ENCODE measurements around the gene SERINC1. TPM values are rescaled to one million over a fixed set of nuclear protein-coding genes. Genes with fewer than 3 reads are reported as not detected.
"Not testable (repeated sequence)": the region's sequence is repeated elsewhere in the genome, so short reads cannot be mapped to it uniquely, and the experiment has no call there.

SERINC1 gene
- total and polyA plus RNA-seq, 11 donors: 50.1 to 208 (median 171) TPM

DNA sequence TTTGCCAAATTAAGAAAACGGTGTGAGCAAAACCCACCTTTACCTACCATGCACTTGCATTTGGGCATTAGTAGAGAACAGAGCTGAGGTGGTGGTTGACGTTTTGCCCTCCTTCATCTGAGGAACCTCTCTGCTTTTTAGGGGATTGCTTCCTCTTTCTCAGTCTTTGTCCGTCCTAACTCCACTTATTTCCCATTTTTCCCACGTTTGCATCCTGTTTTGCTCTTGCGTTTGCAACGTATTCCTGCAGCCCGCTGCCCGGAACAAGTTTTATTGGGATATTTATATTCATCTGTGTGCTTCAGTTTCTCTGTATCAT is 374 bp upstream of the SERINC1 start:
- peak overlapping the region; percentile 77 to 98 (median 95) for H3K27ac ChIP-seq
- H3K4me1 ChIP-seq: peaks cover 0 to 44% (median 19%) of the 10 kb centered on the region in 12 donors
- H3K36me3 ChIP-seq: peaks cover 0 to 11% (median 0%) of the 10 kb centered on the region in 9 donors
- no peaks in the 10 kb centered on the region for H3K9me3 ChIP-seq
- TF ChIP-seq, protein P1, sequence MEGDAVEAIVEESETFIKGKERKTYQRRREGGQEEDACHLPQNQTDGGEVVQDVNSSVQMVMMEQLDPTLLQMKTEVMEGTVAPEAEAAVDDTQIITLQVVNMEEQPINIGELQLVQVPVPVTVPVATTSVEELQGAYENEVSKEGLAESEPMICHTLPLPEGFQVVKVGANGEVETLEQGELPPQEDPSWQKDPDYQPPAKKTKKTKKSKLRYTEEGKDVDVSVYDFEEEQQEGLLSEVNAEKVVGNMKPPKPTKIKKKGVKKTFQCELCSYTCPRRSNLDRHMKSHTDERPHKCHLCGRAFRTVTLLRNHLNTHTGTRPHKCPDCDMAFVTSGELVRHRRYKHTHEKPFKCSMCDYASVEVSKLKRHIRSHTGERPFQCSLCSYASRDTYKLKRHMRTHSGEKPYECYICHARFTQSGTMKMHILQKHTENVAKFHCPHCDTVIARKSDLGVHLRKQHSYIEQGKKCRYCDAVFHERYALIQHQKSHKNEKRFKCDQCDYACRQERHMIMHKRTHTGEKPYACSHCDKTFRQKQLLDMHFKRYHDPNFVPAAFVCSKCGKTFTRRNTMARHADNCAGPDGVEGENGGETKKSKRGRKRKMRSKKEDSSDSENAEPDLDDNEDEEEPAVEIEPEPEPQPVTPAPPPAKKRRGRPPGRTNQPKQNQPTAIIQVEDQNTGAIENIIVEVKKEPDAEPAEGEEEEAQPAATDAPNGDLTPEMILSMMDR (IDR thresholded peaks at IDR 0.05): no peak
- TF ChIP-seq POLR2A (IDR thresholded peaks at IDR 0.05): no peak
- 5 to 7% (median 6%) methylated on average over 8 of the region's 8 CpGs for WGBS, 4 donors
- DNase-seq: no peak
- H3K4me3 ChIP-seq: peak overlapping the region; percentile 66 to 97 (median 89)
- ATAC-seq: peak in 2 of 4 donors; percentile 44 to 62
- intact Hi-C loops (cut with DNase I): loop anchor here in 6 of 10 donors (2.0 to 10.0 kb wide), 4 partner anchors 70 to 77 kb away; partner anchors contain the start of gene HSF2 (in 5 of the 6)
- no peaks in the 10 kb centered on the region for H3K27me3 ChIP-seq

DNA sequence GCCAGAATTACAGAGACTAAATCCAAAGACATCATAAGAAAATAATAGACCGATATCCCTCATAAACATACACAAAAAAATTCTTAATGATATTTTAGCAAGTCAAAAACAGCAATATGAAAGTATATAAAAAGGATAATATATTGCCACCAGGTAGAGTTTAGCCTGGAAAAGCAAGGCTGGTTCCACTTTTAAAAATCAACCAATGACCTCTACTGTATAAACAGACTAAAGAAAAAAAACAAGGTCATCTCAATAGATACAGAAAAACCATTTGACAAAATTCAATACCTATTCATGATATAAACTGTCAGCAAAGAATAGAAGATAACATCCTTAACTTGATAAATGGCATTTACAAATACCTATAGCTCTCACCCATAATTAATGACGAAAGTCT is 9.7 kb downstream of the SERINC1 start:
- TF ChIP-seq, protein P1 (IDR thresholded peaks at IDR 0.05): no peak
- TF ChIP-seq POLR2A (IDR thresholded peaks at IDR 0.05): no peak
- WGBS, 4 donors: 77 to 90% (median 85%) methylated on average over 2 of the region's 2 CpGs
- H3K27me3 ChIP-seq: no peaks in the 10 kb centered on the region
- no peak overlapping the region for H3K4me3 ChIP-seq
- no peak for ATAC-seq
- intact Hi-C loops (cut with DNase I): loop anchor here in 1 of 10 donors (10.0 kb wide), 1 partner anchor 57 kb away; no protein-coding TSS in a partner anchor
- peaks cover 0 to 97% (median 78%) of the 10 kb centered on the region in 12 donors for H3K4me1 ChIP-seq
- no peak for DNase-seq
- H3K36me3 ChIP-seq: peaks cover 0 to 34% (median 27%) of the 10 kb centered on the region in 9 donors
- H3K9me3 ChIP-seq: no peaks in the 10 kb centered on the region
- no peak overlapping the region for H3K27ac ChIP-seq

DNA sequence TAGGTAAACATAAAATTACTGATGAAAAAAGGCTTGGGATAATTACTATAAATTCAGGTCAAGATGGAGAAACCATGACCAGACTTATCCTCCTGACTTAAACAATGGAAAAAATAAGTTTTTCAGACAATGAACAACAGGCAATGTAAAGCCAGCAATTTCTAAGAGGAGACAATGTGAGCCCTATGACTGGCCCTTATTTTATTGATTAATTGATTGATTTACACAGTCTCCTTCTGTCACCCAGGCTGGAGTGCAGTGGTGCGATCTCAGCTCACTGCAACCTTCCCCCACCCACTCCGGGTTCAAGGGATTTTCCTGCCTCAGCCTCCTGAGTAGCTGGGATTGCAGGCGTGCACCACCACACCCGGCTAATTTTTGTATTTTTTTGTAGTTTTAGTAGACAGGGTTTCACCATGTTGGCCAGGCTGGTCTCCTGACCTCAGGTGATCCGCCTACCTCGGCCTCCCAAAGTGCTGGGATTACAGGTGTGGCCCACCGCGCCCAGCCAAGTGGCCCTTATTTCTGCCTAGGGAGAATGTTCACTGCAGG is 11.7 kb downstream of the SERINC1 start:
- Histone ChIP-seq H3K4me1 (peaks cover 0 to 87% (median 69%) of the 10 kb centered on the region in 12 donors), H3K36me3 (peaks cover 0 to 42% (median 35%) of the 10 kb centered on the region in 9 donors)
- not testable (repeated sequence) for H3K27me3 ChIP-seq, H3K4me3 ChIP-seq, DNase-seq, H3K27ac ChIP-seq, H3K9me3 ChIP-seq
- WGBS, 4 donors: 96 to 98% (median 97%) methylated on average over 8 of the region's 8 CpGs
- ATAC-seq: peak in 1 of 4 donors; percentile 18
- intact Hi-C loops (cut with DNase I): loop anchor here in 2 of 10 donors (5.0 to 10.0 kb wide), 2 partner anchors 38 to 55 kb away; no protein-coding TSS in a partner anchor

DNA sequence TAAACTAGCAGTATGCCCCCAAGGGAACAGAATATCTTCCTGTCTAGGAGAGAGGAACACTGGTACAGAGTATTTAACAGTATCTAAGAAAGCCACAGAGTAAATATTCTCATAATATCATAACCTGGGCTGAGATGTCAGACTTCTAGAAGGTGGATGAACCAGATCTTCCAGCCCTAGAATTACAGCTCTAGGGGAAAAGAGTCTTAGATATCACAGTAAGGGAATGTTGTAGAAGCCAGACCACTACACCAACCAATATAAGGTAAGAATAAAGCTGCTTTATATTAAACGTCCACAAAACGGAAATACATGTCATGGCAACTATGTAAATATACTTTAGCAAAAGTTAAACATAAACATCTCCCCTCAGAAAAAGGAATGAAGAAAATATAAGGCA is 12.4 kb downstream of the SERINC1 start:
- intact Hi-C loops (cut with DNase I): loop anchor here in 1 of 10 donors (5.0 kb wide), 1 partner anchor 37 kb away; no protein-coding TSS in a partner anchor
- Histone ChIP-seq H3K4me1 (peaks cover 0 to 80% (median 65%) of the 10 kb centered on the region in 12 donors), H3K9me3 (no peaks in the 10 kb centered on the region), H3K36me3 (peaks cover 0 to 43% (median 42%) of the 10 kb centered on the region in 9 donors), H3K27ac (no peak overlapping the region), H3K27me3 (no peaks in the 10 kb centered on the region), H3K4me3 (no peak overlapping the region)
- DNase-seq: no peak
- ATAC-seq: no peak
- WGBS, 4 donors: 39 to 63% (median 42%) methylated on average over 2 of the region's 2 CpGs
- TF ChIP-seq, protein P1 (IDR thresholded peaks at IDR 0.05): no peak
- TF ChIP-seq POLR2A (IDR thresholded peaks at IDR 0.05): no peak
